NB4 (cell line): Measurements from ENCODE around the gene RNF225.

ENCODE experiments used
- MYC ChIP-seq: IDR thresholded peaks from 2 replicates; pipeline ENCODE4 v1.6.1; 2011; ENCODE audit warnings: low read depth, low read length
- POLR2A ChIP-seq: IDR thresholded peaks from 2 replicates; pipeline ENCODE4 v1.6.1; 2011; ENCODE audit warnings: mild to moderate bottlenecking; ENCODE audit not compliant: insufficient read length; ENCODE audit errors: extremely low read depth
- TF ChIP-seq, protein P1 (sequence below): IDR thresholded peaks from one replicate; pipeline ENCODE4 v1.5.1; 2012; ENCODE audit warnings: low read depth, low read length
- TF ChIP-seq, protein P2 (sequence below): IDR thresholded peaks from 2 replicates; pipeline ENCODE4 v1.6.1; 2011; ENCODE audit warnings: low read depth, low read length

GRCh38 chr19:58357481-58358145 lies 37.8 kb upstream of the RNF225 start:
- TF ChIP-seq POLR2A (no peak), MYC (no peak)
- TF ChIP-seq, protein P1, sequence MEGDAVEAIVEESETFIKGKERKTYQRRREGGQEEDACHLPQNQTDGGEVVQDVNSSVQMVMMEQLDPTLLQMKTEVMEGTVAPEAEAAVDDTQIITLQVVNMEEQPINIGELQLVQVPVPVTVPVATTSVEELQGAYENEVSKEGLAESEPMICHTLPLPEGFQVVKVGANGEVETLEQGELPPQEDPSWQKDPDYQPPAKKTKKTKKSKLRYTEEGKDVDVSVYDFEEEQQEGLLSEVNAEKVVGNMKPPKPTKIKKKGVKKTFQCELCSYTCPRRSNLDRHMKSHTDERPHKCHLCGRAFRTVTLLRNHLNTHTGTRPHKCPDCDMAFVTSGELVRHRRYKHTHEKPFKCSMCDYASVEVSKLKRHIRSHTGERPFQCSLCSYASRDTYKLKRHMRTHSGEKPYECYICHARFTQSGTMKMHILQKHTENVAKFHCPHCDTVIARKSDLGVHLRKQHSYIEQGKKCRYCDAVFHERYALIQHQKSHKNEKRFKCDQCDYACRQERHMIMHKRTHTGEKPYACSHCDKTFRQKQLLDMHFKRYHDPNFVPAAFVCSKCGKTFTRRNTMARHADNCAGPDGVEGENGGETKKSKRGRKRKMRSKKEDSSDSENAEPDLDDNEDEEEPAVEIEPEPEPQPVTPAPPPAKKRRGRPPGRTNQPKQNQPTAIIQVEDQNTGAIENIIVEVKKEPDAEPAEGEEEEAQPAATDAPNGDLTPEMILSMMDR, result no peak
- TF ChIP-seq, protein P2, sequence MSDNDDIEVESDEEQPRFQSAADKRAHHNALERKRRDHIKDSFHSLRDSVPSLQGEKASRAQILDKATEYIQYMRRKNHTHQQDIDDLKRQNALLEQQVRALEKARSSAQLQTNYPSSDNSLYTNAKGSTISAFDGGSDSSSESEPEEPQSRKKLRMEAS, result no peak
